HG03342 (cell line): Measurements from ENCODE around the gene PSME3.
"Not testable (repeated sequence)": the region's sequence is repeated elsewhere in the genome, so short reads cannot be mapped to it uniquely, and the experiment has no call there.

Experiments
- ATAC-seq: cut with Tn5 transposase; IDR thresholded peaks from one replicate; pipeline ENCODE4 v1.9.1; 2021; ENCODE audit warnings: mild to moderate bottlenecking, moderate library complexity; ENCODE audit not compliant: unreplicated experiment

The PSME3 gene

GRCh38 chr17:42849031-42849430 is 15.8 kb downstream of the PSME3 start:
- ATAC-seq = no peak

- ATAC-seq = no peak
These were observed 16.4 kb downstream of the PSME3 start for GRCh38 chr17:42849451-42850181.

DNA sequence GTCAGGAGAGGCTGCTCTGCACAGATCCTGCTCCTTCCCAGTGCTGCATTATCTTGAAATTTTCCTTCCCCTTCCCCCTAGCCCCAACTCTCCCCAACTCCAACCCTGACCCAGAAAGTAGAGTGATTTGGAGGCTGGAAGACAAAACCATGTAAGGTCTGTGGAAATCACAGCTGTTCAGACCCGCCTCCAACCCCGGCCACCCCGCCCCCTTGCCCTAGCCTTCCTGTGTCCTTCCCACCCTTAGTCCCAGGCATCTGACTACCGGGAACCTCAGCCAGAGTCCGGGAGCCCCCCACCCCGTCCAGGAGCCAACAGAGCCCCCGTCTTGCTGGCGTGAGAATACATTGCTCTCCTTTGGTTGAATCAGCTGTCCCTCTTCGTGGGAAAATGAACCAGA is 17.8 kb downstream of the PSME3 start, which contains the start of gene AOC3:
TSS of gene AOC3 (plus strand) at position 246 of the 400 bp plus-strand sequence. CDS start at position 391, 145 bp downstream.
- no peak for ATAC-seq

DNA sequence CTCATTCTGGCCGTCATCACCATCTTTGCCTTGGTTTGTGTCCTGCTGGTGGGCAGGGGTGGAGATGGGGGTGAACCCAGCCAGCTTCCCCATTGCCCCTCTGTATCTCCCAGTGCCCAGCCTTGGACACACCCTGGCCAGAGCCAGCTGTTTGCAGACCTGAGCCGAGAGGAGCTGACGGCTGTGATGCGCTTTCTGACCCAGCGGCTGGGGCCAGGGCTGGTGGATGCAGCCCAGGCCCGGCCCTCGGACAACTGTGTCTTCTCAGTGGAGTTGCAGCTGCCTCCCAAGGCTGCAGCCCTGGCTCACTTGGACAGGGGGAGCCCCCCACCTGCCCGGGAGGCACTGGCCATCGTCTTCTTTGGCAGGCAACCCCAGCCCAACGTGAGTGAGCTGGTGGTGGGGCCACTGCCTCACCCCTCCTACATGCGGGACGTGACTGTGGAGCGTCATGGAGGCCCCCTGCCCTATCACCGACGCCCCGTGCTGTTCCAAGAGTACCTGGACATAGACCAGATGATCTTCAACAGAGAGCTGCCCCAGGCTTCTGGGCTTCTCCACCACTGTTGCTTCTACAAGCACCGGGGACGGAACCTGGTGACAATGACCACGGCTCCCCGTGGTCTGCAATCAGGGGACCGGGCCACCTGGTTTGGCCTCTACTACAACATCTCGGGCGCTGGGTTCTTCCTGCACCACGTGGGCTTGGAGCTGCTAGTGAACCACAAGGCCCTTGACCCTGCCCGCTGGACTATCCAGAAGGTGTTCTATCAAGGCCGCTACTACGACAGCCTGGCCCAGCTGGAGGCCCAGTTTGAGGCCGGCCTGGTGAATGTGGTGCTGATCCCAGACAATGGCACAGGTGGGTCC is 18.4 kb downstream of the PSME3 start:
- not testable (repeated sequence) for ATAC-seq

DNA sequence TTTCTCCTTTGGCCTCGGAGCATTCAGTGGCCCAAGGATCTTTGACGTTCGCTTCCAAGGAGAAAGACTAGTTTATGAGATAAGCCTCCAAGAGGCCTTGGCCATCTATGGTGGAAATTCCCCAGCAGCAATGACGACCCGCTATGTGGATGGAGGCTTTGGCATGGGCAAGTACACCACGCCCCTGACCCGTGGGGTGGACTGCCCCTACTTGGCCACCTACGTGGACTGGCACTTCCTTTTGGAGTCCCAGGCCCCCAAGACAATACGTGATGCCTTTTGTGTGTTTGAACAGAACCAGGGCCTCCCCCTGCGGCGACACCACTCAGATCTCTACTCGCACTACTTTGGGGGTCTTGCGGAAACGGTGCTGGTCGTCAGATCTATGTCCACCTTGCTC is 19.2 kb downstream of the PSME3 start:
- no peak for ATAC-seq

- ATAC-seq = no peak
These were observed 19.8 kb downstream of the PSME3 start for GRCh38 chr17:42853004-42853403.

DNA sequence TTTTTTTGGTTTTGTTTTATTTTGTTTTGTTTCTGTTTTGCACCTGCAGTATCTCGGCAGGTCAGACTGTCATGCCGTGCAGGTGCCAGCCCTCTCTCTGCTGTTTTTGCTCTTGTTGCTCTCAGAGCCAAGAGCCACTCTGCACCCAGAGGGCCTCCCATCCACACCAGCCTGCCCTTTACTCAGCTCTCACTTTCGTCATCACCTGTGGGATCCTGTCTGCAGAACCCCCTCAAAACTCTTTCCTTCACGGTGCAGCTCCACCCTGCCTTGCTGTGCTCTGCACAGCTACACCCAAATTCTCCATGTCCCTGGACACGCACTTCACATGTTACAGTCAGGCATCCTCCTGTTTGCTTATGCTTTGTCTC is 20.4 kb downstream of the PSME3 start:
- no peak for ATAC-seq

DNA sequence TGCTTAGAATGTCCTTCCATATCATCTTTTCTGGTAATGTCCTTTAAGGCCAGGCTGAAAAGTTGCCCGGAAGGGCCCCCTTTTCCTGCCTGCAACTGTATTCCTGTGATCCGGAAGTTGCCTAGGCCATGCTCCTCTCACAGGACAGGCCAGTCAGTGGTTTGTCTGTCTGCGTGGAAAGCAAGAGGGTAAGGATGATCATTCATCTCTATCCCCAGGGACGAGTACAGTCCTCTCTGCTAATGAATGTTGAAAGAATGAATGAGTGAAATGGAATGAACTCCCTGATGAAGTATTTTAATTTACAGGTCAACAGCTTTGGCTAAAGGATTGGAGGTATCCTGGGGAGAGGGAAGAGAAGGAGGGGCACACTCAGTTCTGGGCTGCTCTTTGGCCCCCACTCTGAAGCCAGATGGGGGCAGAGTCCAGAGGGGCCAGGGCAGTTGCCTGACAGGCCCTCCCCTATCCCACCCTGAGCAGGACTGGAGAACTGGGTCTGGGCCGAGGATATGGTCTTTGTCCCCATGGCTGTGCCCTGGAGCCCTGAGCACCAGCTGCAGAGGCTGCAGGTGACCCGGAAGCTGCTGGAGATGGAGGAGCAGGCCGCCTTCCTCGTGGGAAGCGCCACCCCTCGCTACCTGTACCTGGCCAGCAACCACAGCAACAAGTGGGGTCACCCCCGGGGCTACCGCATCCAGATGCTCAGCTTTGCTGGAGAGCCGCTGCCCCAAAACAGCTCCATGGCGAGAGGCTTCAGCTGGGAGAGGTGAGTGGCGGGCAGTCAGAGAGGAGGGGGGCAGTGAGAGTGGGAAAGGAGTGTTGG is 21.0 kb downstream of the PSME3 start:
- no peak for ATAC-seq

DNA sequence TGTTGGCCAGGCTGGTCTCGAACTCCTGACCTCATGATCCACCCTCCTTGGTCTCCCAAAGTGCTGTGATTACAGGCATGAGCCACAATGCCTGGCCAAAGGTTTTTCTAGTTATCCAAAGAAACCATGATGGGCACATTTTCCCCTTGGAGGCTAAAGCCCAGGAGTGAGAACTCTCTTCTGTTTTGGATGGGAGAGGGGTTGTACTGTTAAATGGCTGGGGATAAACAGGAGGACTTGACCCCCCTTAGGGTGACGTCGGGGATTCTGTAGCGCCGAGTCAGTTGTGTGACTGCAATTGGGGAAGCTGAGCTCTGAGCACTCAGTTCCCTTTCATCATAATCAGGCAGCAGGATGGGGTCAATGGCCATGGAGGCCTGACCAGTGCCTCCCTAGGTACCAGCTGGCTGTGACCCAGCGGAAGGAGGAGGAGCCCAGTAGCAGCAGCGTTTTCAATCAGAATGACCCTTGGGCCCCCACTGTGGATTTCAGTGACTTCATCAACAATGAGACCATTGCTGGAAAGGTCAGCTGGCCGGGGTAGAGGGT is 21.9 kb downstream of the PSME3 start:
- ATAC-seq = no peak

DNA sequence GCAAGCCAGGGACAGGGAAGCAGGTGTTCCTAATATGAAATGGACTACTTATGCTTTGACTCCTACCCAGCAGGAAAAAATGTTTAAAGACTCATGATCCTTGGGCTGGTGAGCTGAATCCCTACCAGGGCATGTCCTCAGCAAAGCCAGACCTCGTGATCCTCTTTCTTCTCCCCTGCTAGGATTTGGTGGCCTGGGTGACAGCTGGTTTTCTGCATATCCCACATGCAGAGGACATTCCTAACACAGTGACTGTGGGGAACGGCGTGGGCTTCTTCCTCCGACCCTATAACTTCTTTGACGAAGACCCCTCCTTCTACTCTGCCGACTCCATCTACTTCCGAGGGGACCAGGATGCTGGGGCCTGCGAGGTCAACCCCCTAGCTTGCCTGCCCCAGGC is 22.9 kb downstream of the PSME3 start:
- ATAC-seq = not testable (repeated sequence)

GRCh38 chr17:42856516-42856915 is 23.3 kb downstream of the PSME3 start:
- ATAC-seq = not testable (repeated sequence)

DNA sequence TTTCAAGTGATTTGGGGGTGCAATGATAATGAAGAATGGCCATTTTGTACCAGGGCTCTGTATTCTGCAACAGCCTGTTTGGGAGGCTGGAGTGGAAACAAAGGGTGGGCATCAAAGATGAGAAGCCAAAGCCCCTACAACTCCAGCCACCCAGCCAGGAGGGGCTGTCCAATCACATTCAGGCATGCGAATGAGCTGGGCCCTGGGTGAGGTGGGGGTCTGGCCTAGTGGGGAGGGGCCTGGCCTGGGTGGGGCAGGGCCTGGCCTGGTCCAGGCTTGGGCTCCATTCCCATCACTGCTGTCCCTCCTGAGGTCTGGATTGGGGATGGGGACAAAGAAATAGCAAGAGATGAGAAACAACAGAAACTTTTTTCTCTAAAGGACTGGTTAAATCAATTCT is 24.2 kb downstream of the PSME3 start:
- ATAC-seq = no peak

- no peak for ATAC-seq
These were observed 32.5 kb downstream of the PSME3 start for GRCh38 chr17:42865638-42866094.

DNA sequence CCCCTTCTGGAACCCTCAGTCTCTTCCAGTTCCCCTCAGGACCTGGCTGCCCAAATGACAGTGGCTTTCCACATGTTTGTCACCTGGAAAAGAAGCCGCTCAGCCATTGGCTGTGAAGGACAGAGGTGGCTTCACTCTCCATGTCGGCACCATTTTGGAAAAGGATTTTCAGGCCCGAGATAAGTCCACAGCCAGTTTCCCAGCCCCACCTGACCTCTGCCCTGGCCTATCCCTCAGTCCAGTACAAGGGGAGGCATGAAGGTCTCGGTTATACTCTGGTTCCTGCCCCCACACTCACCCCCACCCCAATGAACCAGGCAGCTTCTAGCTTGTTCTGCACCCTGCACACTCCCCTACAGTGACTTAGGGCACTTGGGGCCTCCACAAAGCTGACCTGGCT is 33.0 kb downstream of the PSME3 start:
- ATAC-seq = no peak

DNA sequence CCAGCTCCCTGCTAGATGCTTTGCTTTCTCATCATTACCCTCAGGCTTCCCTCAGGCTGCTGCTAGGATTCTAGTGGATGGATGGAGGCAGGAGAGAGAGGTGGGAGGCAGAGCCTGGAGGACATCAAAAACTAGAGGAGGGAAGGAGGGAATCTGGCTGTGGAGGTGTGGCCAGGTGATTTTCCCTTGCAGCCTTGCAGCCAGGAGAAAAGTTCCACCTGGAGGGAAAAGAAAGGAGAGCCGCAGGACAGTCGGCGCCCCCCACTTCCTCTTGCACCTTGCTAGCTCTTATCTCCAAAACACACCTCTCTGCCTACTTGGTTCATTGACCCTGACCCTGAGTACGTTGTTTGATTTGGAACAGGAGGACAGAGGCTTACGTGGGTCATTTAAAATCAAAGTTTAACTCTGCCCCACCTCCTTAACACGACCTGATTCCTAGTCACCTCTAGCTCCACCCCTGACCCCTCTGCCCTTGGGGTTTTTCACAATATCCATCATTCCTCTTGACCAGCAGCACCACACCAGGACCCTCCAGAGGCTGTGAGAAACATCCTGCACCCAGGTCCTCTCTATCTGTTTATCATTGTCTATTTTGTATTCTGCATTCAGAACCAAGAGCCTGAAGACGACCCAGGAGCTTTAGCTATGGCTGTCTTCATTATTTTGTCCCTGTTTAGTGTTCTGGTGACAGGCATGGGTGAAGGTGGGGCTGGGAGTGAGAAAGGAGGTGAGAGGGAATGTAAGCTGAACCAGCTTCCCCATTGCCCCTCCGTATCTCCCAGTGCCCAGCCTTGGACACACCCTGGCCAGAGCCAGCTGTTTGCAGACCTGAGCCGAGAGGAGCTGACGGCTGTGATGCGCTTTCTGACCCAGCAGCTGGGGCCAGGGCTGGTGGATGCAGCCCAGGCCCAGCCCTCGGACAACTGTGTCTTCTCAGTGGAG is 33.7 kb downstream of the PSME3 start:
- no peak for ATAC-seq

DNA sequence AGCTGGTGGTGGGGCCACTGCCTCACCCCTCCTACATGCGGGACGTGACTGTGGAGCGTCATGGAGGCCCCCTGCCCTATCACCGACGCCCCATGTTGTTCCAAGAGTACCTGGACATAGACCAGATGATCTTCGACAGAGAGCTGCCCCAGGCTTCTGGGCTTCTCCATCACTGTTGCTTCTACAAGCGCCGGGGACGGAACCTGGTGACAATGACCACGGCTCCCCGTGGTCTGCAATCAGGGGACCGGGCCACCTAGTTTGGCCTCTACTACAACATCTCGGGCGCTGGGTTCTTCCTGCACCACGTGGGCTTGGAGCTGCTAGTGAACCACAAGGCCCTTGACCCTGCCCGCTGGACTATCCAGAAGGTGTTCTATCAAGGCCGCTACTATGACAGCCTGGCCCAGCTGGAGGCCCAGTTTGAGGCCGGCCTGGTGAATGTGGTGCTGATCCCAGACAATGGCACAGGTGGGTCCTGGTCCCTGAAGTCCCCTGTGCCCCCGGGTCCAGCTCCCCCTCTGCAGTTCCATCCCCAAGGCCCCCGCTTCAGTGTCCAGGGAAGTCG is 34.6 kb downstream of the PSME3 start:
- not testable (repeated sequence) for ATAC-seq

DNA sequence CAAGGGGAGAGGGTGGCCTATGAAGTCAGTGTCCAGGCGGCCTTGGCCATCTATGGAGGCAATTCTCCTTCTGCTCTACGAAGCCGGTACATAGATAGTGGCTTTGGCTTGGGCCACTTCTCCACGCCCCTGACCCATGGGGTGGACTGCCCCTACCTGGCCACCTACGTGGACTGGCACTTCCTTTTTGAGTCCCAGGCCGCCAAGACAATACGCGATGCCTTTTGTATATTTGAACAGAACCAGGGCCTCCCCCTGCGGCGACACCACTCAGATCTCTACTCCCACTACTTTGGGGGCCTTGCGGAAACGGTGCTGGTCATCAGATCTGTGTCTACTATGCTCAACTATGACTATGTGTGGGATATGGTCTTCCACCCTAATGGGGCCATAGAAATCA is 35.1 kb downstream of the PSME3 start:
- no peak for ATAC-seq

DNA sequence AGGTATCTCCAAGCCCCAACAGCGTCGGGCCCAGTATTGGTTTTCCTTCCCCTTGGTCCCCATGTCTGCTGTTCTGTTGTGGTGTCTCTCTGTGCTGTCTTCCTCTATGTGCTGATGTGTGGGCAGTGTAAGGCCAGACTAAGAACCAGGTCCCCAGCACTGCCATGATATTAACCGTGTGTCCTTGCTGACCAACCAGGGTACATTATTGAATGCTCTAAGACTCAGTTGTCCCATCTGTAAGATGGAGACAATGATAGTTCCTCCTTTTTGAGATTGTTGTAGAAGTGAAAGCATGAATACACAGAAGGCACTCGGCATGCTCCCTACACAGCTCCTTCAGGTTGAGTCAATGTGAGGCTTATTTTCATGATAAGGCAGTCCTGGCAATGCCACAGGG is 38.5 kb downstream of the PSME3 start:
- ATAC-seq = no peak

GRCh38 chr17:42872251-42872965 is 39.2 kb downstream of the PSME3 start:
- no peak for ATAC-seq
